Left colon (tissue), 2 donors: ENCODE results near the gene ASB10. TPM values are rescaled to one million over a fixed set of nuclear protein-coding genes. Genes with fewer than 3 reads are reported as not detected.

Source experiments
- ATAC-seq: fragments of 200-7000 bp; cut with Tn5 transposase; one replicate; pipeline ENCODE4 v1.9.1; 2020; ENCODE audit warnings: mild to moderate bottlenecking, moderate library complexity
- DNase-seq, 2 donors: peaks; one replicate each; pipeline ENCODE4 v3.0.0-alpha.2; 2020
- intact Hi-C, 2 donors: fragments of 100-400 bp; cut with DNase I in 1 of 2; cut with micrococcal nuclease in 1 of 2; formaldehyde crosslinking; loops; one replicate each; pipeline versions ENCODE4 v1.11.2 to v1.14.0; 2022; cut with DNase I, micrococcal nuclease
- long read RNA-seq: library from polyadenylated mRNA; unstranded; transcript quantifications from one replicate; pipeline ENCODE4 v2.0.0, GENCODE V29; 2021
- total RNA-seq, 2 donors: library from RNA; stranded (reverse); fragmentation: NEBNext Ultra II Directional; extraction: Animal tissue kit (Norgen Biotek cat#: 25700); gene quantifications; one replicate each; pipeline ENCODE4 v1.2.1, GENCODE V29; 2021
- donor health status: DM: no; HTN: no; CAD: no.
- donor health status: DM: yes; HTN: yes; CAD: no.

The ASB10 gene
- not detected for total RNA-seq
- long read RNA-seq, result 0 reads

DNA sequence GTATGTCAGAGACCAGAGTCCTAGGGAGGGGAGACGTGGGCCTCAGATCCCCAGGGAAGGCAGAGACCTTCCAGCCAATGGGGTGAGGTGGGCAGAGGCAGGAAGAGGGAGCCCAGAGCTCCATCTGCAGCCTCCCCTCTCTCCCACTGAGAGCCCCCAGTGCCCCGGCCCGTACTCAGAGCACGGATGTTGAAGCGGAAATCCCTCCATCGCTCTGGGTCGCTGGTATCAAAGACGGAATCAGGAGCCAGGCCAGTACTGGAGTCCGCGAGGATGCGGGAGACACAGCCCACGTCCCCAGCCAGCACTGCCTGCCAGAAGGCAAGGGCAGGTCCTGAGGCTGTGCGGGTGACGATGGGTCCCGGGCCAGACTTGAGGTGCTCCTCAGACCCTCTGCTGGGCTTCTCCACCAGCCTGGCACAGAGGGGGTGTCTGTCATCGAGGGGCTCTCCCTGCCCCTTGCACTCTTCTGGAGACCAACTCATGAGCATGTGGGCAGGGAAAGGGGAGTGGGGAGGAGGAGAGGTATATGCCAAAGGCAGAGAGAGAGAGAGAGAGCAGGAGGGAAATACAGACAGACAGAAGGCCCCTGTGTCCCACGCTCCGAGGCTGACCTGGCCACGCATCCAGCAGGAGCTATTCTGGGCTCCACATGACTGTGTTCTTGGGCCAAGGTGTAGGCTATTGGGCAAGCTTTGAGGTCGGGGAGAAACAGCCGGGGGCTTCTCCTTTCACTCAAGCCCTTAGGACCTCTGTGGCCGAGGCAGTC, at the start of gene ASB10:
TSS of gene ASB10 (minus strand) at position 611 of the 769 bp plus-strand sequence. CDS start at position 491, 120 bp downstream.
- ATAC-seq, result no peak
- DNase-seq, result no peak

DNA sequence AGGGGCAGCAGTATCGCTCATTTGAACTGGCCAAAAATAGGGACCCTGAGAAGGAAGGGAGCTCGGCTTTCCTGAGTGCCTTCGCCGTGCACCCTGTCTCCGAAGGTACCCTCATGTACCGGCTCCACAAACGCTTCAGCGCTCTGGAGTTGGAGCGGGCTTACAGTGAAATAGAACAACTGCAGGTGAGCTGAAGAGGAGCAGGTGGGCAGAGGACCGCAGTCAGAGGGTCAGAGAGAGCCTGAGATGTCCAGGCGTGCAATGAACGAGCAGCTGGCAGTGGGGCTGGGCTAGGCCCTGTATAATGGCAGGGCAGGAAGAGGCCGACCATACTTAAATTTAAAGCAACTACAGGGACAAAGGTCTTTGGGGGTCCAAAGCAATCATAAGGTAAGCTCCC, 49.4 kb upstream of the ASB10 start:
- no peak for DNase-seq
- ATAC-seq, result no peak
- intact Hi-C loops, result no loop called here

More for the DNA sequence above, at the start of gene ASB10:
- intact Hi-C loops, result no loop called here

DNA sequence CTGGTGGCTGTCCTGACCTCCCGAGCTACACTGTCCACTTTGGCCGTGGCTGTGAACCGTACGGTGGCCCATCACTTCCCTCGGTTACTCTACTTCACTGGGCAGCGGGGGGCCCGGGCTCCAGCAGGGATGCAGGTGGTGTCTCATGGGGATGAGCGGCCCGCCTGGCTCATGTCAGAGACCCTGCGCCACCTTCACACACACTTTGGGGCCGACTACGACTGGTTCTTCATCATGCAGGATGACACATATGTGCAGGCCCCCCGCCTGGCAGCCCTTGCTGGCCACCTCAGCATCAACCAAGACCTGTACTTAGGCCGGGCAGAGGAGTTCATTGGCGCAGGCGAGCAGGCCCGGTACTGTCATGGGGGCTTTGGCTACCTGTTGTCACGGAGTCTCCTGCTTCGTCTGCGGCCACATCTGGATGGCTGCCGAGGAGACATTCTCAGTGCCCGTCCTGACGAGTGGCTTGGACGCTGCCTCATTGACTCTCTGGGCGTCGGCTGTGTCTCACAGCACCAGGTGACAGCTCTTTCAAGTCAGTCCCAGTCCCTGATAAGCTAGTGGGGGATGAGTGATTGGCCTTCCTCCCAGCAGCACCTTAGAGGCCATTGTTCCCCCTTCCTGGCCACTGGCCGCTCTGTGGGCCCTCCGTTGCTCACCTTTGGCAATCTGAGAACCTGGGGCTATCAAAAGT, 48.2 kb upstream of the ASB10 start:
- no peak for DNase-seq
- no peak for ATAC-seq
- intact Hi-C loops, result no loop called here

GRCh38 chr7:151233804-151234203, 46.8 kb upstream of the ASB10 start:
- DNase-seq (no peak), ATAC-seq (no peak)
- intact Hi-C loops, result no loop called here

- DNase-seq (peak in 1 of 2 donors; percentile 51), ATAC-seq (peak; percentile 38)
- intact Hi-C loops, result no loop called here
Observed at GRCh38 chr7:151232917-151233701, 46.1 kb upstream of the ASB10 start.

DNA sequence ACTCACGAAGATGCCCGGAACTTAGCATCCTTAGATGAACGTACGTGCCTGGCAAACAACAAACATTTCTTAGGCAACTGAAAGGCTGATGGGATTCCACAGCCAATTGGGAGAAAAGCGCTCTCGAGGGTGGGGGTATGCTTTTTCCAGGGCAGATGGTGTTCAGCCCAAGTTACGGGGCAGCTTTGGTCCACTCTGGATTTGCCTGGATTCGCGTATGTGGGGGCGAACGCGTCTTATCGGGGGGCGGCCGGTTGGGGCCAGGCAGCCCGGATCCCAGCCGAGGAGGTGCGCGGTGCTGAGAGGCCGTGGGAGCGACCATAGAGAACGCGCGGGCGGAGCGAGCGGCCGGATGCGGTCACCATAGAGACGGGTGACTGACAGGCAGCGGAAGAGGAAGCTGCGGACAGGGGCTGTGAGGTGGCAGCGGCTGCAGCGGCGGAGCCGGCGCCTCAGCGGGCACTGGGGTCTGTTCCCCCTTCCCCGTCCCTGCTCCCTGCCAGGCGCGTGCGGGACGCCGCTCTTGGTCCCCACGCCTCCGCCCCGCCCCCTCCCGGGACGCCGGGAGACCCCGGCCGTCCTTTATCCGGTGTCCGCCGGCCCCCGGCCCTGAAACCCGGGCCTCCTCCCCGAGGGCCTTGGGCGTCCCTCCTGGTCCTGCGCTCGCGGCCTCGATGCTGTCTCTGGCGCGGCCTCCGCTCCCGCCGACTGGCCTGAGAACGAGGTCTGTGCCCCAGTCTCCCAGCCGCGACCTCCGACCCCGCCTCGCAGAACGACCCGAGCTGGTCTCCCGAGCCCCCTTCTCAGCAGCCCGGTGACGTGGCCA, 45.3 kb upstream of the ASB10 start, which contains the start of gene CHPF2:
TSS of gene CHPF2 (plus strand) at position 393 of the 826 bp plus-strand sequence. CDS start 1,529 bp downstream, outside the sequence.
- intact Hi-C loops, result no loop called here
- peak; percentile 84 for ATAC-seq
- peak; percentile 94 to 96 for DNase-seq

DNA sequence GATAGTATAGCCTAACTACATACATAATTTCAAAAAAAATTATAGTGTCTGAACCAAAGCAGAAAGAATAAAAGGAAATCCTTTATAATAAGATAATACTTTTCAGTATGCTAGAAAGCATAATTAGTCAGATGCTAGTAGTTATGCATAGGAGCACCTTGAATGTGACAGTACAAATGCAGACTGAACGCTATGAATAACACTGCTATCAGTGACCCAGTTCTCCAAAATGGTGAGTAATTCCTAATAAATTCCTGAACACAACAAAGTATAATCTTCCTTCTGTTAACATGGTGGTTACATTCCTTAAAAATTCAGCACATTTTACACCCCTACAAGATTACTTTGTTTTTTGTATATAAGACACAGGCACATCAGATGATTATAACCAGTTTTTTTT, 44.0 kb upstream of the ASB10 start:
- ATAC-seq, result no peak
- intact Hi-C loops, result no loop called here

GRCh38 chr7:151229249-151229648, 42.2 kb upstream of the ASB10 start:
- ATAC-seq (no peak), DNase-seq (no peak)
- intact Hi-C loops, result no loop called here

More for the DNA sequence above, 44.0 kb upstream of the ASB10 start:
- no peak for DNase-seq

DNA sequence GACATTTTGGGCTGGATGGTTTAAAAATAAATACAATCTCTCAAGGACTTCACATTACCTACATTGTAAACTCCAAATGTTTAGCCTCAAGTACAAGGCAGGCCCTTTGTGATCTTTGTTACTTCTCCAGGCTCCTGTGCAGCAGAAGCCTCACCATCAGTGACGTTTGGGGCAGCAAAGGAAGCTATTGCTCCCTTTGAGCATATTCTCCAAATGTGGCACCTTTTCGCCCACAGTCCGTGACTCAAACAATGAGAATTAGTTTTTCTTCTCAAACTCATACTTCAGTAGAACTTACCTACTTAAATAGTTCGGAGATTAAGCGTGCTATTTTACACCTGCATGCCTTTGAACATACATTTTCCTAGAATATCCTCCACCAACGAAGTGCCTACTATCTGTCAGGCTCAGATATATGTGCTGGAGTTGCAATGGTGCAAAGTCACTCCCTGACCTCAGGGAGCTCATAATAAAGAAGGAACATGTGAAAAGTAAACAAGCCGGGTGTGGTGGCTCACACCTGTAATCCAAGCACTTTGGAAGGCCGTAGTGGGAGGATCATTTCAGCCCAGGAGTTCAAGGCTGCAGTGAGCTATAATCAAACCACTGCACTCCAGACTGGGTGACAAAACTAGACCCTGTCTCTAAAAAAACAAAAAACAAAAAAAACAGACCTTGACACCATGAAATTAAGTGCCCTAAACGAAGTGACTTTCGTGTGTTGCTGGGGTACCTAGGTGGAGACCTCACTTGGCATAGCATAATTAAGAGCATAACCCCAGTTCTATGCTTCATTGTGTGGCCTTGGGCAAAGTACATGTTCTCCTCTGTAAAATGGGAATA, 41.2 kb upstream of the ASB10 start:
- ATAC-seq, result peak; percentile 61
- DNase-seq, result peak in 1 of 2 donors; percentile 62
- intact Hi-C loops, result no loop called here

- intact Hi-C loops, result no loop called here
- ATAC-seq (peak; percentile 90), DNase-seq (peak; percentile 99)
Observed at GRCh38 chr7:151226875-151227782, 40.1 kb upstream of the ASB10 start, which contains the start of gene ABCF2. TSS of gene ABCF2 (minus strand) at chr7:151227205. CDS start at chr7:151226458, 747 bp downstream.

DNA sequence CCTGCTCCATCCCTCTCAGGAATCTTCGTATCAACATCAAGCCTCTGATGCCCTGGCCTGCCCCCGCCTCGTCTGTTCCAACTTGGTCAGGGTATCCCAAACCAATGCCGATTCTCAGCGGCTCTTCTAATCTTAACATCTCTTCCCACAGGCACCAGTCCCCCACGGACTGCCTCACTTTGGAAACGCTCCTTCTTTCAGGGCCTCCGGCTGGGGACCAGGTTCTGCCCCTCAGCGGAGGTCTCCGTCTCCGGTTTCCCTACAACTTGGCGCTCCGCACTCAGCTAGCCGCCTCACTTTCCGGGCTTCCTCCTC, 39.5 kb upstream of the ASB10 start:
- intact Hi-C loops, result no loop called here
- ATAC-seq (no peak), DNase-seq (no peak)

GRCh38 chr7:151225948-151226510, 39.0 kb upstream of the ASB10 start:
- ATAC-seq, result no peak

DNA sequence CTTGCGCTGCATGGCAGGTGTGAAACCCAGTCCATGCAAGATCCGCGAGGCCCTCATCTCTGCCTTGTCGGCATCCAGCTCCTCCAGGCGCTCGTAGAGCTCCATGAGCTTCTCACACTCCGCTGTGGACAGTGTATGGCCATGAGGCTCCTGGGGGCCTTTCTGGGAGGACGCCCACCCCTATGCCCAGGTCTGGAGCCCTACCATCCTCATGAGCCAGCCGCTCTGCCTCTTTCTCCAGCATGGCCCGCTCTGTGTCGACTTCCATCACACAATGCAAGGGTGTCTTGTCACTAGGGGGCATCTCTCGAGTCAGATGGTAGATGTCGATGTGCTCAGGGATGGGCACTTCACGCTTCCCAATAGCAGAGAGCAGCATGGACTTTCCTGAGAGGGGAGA, 36.7 kb upstream of the ASB10 start:
- DNase-seq (no peak), ATAC-seq (no peak)
- intact Hi-C loops, result no loop called here

More at GRCh38 chr7:151225948-151226510, 39.0 kb upstream of the ASB10 start:
- no peak for DNase-seq
- intact Hi-C loops, result no loop called here

- DNase-seq (no peak), ATAC-seq (peak; percentile 15)
- intact Hi-C loops, result no loop called here
Observed at GRCh38 chr7:151218170-151218569, 31.1 kb upstream of the ASB10 start.

GRCh38 chr7:151215396-151215795, 28.3 kb upstream of the ASB10 start:
- ATAC-seq (peak; percentile 95), DNase-seq (peak in 1 of 2 donors; percentile 35)
- intact Hi-C loops, result no loop called here

DNA sequence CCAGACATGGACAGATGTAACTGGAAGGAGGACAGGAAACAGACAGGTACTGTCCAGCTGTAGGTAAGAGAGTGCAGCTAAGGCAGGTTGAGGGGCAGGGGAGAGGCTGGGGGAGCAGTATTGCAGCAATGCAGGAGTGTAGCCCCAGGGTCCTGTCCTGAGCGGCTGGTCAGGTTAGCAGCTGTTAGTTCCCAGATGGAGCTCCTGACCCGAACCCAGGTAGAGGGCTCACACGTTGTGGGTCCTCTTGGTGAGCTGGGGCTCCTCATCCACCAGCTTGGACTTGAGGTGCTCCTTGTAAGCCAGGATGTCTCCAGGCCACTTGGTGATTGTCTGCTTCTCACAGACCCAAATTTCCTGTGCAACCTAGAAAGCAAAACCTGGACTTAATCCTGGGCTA, 26.8 kb upstream of the ASB10 start:
- no peak for ATAC-seq
- no peak for DNase-seq
- intact Hi-C loops, result no loop called here
